ENCODE data around the gene TMPO.
"Not testable (repeated sequence)": the region's sequence is repeated elsewhere in the genome, so short reads cannot be mapped to it uniquely, and the experiment has no call there.

GRCh38 chr12:98597313-98597712 is 81.9 kb downstream of the TMPO start:
- TF ChIP-seq, protein P1, sequence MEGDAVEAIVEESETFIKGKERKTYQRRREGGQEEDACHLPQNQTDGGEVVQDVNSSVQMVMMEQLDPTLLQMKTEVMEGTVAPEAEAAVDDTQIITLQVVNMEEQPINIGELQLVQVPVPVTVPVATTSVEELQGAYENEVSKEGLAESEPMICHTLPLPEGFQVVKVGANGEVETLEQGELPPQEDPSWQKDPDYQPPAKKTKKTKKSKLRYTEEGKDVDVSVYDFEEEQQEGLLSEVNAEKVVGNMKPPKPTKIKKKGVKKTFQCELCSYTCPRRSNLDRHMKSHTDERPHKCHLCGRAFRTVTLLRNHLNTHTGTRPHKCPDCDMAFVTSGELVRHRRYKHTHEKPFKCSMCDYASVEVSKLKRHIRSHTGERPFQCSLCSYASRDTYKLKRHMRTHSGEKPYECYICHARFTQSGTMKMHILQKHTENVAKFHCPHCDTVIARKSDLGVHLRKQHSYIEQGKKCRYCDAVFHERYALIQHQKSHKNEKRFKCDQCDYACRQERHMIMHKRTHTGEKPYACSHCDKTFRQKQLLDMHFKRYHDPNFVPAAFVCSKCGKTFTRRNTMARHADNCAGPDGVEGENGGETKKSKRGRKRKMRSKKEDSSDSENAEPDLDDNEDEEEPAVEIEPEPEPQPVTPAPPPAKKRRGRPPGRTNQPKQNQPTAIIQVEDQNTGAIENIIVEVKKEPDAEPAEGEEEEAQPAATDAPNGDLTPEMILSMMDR (IDR thresholded peaks at IDR 0.05) = not testable (repeated sequence)
- TF ChIP-seq POLR2A (IDR thresholded peaks at IDR 0.05) = not testable (repeated sequence)

Measured in uterus (tissue), 2 donors.